ENCODE data around the gene DNAJC2.
"Not testable (repeated sequence)": the region's sequence is repeated elsewhere in the genome, so short reads cannot be mapped to it uniquely, and the experiment has no call there.

Gene DNAJC2

DNA sequence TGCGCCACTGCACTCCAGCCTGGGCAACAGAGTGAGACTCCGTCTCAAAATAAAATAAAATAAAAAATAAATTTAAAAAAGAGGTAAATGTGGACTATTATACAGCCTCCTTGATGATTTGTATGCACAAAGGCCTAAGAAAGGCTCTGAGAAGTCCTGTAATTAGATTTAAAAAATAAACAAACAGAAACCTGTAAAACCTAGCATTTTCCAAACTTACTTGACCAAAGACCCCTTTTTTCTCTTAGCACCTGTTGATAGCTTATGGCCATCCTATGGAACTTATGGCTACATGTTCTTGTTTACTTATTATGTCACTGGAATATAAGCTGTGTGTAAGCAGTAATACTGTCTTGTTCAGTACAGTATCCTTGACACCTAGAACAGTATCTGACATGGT lies 5.7 kb downstream of the DNAJC2 start:
- DNase-seq: no peak

DNA sequence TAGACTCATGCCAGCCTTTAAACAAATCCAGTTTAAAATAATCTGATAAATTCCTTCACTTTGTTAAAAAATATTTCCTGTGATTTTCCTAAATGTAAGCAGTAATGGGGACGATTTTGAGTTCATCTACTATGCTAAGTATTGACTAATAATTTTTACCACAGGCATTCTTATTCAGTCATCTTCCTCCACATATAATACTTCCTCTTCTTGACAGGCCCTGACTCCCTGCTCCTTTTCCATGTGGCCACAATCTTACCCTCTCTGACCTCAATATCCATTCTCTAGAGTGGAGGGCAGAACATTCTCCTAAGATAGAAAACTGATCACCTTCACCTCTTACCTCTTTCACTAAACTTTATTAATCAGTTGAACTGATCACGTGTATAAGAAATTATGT lies 7.8 kb downstream of the DNAJC2 start:
- DNase-seq: no peak

DNA sequence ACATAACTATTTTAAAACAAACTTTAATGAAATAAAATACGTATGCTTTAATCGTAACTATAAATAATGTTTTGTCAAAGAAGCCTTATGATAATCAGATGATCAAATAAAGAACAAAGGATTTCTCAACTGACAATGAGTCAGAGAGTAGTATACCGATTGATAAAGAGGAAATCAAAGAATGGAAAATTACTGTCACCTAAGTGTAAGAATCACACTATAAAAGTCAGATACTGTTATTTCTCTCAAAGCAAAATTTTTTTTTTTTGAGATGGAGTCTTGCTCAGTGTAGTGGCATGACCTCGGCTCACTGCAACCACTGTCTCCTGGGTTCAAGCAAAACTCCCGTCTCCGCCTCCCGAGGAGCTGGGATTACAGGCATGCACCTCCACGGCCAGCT lies 18.8 kb downstream of the DNAJC2 start:
- DNase-seq: no peak

DNA sequence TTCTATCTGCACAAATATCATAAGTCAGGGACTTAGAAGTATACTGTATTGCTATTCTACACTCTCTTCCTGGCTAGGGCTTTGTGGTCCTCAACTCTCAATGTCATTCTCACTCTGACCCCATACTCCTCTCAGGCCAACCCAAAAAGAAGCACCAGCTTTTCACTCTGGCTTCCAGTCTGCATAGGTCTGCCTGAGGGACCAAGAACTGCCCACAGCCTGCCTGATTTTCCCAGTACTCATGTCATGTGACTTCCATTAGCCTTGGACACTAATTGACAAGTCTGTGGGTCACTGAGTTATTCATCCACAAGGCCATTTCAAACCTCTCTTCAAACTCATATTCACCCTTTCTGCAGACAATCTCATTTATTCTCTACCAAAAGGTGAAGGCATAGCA lies 27.6 kb downstream of the DNAJC2 start:
- no peak for DNase-seq

DNA sequence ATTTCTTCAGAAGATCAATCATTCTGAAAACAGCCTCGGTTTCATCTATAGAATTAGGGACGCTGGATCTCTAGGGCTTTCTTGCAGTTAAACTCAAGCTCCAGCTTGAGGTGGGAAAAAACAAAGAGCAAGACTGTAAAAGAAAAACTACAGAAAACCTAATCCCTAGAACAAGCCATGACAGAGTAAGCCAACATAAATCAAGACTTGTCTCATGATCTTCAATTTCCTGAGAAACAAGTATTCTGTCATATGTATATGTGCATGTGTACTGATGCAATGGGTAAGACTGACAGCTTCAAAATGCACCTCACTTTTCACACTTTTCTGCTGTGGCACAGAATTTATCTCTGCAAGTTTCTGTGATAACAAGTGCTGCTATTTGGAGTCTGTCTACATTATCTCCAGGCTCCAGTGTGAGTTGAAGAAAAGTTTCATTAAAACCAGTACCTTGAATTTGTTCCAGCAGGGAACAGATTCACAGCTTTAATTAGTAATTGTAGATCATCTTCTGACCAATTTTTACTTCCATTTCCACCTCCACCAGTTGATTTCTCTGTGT lies 28.1 kb downstream of the DNAJC2 start:
- DNase-seq: no peak

GRCh38 chr7:103314852-103315251 lies 29.7 kb downstream of the DNAJC2 start:
- no peak for DNase-seq

DNA sequence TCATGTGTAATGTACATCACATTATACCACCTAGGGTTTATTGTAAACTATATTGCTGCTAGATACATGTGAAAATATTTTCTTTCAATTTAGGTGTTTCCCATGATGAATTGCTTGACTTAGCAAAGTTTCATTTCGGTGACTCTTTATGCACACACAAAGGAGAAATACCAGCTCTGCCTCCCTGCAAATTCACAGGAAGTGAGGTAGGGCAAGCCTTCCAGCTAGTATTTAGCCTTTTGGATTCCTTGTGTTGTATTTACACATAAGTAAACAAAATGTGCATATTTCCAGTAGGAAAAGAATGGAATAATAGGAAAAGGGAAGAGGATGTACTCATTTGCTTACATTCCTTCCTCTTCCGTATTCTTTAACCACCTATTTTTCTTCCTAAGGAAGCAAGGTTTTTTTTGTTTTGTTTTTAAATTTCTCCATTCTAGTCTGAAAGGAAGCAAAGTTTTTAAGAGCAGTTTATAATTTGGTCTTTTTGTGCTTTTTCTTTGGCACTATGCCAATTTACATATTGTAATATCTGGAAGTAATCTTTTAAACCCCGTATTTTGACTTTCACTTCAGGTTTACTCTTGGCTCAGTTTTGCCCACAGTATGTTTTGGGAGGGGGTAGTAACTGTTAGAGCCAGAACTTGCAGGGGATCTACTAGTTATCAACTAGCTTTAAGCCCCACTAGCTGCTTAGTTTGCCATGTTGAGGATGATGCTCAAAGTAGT lies 36.9 kb downstream of the DNAJC2 start:
- no peak for DNase-seq

DNA sequence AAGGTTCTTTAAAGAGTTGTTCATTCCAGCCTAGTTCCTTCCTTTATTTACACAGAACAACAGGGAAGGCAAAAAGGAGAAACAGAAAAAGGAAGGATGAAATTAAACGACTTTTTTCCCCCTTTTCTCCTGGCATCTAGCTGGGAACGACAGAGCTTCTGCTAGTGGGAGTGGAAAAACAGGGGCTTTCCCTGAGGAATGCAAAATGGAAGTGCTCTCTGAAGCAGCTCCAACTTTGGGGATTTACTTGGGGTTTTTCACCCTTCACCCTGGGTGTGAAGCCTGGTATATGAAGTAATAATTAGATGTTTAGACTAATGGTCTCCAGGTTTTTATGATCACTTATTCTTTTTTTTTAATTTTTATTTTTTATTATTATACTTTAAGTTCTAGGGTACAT lies 43.1 kb downstream of the DNAJC2 start:
- DNase-seq: no peak

DNA sequence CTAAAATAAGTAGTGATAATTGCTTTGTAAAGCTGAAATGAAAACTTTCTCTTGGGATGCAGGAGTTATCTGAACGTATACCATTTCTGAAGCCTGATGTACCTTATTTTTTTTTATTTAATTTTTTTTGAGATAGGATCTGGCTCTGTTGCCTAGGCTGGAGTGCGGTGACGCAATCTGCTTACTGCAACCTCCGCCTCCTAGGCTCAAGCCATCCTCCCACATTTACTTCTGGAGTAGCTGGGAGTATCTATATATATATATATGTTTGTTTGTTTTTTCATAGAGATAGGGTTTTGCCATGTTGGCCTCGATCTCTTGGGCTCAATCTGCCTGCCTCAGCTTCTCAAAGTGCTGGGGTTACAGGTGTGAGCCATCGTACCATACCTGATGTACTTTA lies 44.9 kb downstream of the DNAJC2 start:
- no peak for DNase-seq

- no peak for DNase-seq
Observed at GRCh38 chr7:103297837-103298179, 46.8 kb downstream of the DNAJC2 start.

- peak; percentile 96 for DNase-seq
Observed at GRCh38 chr7:103296901-103297836, 47.4 kb downstream of the DNAJC2 start, which contains the start of gene PMPCB. Gene PMPCB (plus strand): TSS chr7:103297435. CDS start chr7:103297460, 25 bp downstream.

DNA sequence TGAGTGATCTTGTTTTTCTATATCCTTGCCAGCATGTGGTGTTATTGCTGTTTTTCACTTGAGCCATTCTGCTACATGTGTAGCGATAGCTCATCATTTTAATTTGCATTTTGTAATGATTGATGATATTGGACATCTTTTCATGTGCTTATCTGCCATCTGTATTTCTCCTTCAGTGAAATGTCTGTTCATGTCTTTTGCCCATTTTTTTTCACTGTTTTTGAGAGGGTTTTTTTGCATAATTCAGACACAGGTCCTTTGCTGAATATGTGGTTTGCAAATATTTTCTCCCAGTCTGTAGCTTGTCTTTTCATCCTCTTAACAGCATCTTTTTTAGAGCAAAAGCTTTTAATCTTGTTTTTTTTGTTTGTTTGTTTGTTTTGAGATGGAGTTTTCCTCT lies 51.0 kb downstream of the DNAJC2 start:
- no peak for DNase-seq

- no peak for DNase-seq
Observed at GRCh38 chr7:103292122-103292521, 52.4 kb downstream of the DNAJC2 start.

DNA sequence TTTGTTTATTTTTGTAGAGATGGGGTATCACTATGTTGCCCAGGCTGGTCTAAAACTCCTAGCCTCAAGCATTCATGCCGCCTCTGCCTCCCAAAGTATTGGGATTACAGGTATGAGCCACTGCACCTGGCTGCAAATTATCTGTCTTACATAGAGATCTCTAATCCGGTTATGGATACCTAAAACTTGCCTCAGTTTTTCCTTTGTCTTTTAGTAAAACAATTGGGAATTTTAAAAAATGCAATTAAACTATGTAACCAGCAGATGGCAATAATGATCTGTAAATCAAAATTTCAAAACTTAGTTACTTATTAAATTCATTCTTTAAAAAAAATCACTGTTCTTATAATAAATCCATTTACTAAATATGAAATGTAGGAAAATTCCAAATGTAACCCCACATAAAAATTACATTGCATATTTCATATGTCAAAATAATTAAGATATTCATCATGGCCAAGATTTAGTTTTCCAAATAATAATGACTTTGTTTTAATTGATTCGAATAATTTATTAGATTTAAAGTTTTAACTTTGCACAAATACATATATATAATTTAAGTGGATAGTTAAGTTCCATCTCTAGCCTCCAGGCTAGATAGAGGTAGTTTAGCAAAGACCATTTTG lies 61.7 kb downstream of the DNAJC2 start:
- DNase-seq: not testable (repeated sequence)

GRCh38 chr7:103280803-103281155 lies 63.8 kb downstream of the DNAJC2 start:
- not testable (repeated sequence) for DNase-seq

- peak; percentile 95 for DNase-seq
Observed at GRCh38 chr7:103279963-103280802, 64.4 kb downstream of the DNAJC2 start.

- peak; percentile 33 for DNase-seq
Observed at GRCh38 chr7:103279636-103279962, 65.0 kb downstream of the DNAJC2 start.

DNA sequence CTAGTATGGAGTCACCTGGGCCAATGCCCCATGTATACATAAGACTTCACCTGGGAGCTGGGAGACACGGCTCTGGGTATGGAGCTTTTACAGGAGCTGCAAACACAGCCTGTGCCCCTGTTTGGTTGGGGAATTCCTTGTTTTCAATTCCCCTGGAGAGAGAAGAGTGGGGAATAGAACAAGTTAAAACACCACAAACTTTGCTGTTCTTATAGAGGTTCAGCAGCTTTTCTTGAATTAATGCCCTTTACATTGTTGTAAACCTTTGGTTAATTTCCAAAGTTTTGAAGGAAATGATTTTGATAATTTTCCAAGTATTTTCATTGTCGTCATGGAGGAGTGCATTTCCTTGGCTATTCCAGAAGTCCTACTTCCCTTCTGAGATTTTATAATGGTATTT lies 66.4 kb downstream of the DNAJC2 start:
- DNase-seq: not testable (repeated sequence)

DNA sequence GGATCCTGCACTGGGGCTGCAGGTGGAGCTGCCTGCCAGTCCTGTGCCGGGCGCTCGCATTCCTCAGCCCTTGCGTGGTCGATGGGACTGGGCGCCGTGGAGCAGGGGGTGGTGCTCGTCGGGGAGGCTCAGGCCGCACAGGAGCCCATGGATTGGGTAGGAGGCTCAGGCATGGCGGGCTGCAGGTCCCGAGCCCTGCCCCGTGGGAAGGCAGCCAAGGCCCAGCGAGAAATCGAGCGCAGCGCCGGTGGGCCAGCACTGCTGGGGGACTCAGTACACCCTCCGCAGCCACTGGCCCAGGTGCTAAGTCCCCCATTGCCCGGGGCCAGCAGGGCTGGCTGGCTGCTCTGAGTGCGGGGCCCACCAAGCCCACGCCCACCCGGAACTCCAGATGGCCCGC lies 69.7 kb downstream of the DNAJC2 start:
- not testable (repeated sequence) for DNase-seq

- not testable (repeated sequence) for DNase-seq
Observed at GRCh38 chr7:103273374-103273773, 71.2 kb downstream of the DNAJC2 start.

DNA sequence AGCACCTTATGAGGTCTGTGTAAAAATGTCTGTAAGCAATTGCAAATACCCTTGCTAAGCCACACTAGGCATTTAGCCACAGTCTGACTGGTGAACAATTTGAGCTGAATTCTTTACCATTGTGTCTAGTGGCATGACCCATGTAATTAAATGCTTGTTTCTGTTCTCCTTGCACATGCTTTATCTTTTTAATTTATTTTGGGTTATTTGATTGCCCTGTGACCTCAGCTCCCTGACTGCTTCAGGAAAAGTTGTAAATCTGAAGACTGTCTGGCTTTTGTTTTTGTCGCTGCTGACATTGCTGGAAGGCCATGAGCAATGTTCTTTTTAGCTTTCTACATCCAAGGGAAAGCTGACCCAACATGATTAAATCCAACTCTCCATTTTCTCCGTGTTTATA lies 78.3 kb downstream of the DNAJC2 start:
- DNase-seq: not testable (repeated sequence)

DNA sequence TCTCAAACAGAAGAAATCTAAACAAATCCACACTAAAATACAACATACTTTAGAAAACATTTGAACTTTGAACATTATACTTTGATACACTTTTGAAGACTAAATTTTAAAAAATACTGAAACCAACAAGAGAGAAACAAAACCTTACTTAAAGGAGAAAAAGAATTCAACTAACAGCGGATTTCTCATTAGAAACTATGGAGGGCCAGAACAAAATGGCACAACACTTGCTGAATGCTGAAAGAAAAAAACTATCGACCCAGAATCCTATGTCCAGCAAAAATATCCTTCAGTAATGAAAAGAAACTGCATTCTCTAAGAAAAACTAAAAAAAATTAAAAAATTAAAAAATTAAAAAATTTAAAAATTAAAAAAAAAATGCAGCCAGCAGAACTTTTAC lies 80.5 kb downstream of the DNAJC2 start:
- DNase-seq: not testable (repeated sequence)
